Measurements from ENCODE around the gene ALOX15B. TPM values are rescaled to one million over a fixed set of nuclear protein-coding genes. Genes with fewer than 3 reads are reported as not detected.
"Not testable (repeated sequence)": the region's sequence is repeated elsewhere in the genome, so short reads cannot be mapped to it uniquely, and the experiment has no call there.

The ALOX15B gene
- total RNA-seq, 2 donors from 2014 or later: 0.14 TPM

GRCh38 chr17:8053600-8053999 lies 14.7 kb downstream of the ALOX15B start:
- H3K27ac Mint-ChIP-seq: no peak overlapping the region
- no peak for DNase-seq
- no peak for ATAC-seq (replicated peaks in 1 of 2)
- H3K4me1 Mint-ChIP-seq (ENCODE audit: low read depth): peaks cover 18% of the 10 kb centered on the region
- peaks cover 17% of the 10 kb centered on the region for H3K27me3 Mint-ChIP-seq (ENCODE audit: low read depth)
- H3K9me3 Mint-ChIP-seq: no peaks in the 10 kb centered on the region
- no peaks in the 10 kb centered on the region for H3K36me3 Mint-ChIP-seq (ENCODE audit: insufficient read depth in 2 of 2)
- H3K4me3 Mint-ChIP-seq: no peak overlapping the region

GRCh38 chr17:8055851-8056231 lies 17.0 kb downstream of the ALOX15B start:
- DNase-seq: no peak

GRCh38 chr17:8056232-8056975 lies 17.5 kb downstream of the ALOX15B start:
- Mint-ChIP-seq H3K27me3 (ENCODE audit: low read depth) (peaks cover 43% of the 10 kb centered on the region), H3K36me3 (ENCODE audit: insufficient read depth in 2 of 2) (no peaks in the 10 kb centered on the region), H3K27ac (no peak overlapping the region), H3K9me3 (no peaks in the 10 kb centered on the region), H3K4me3 (no peak overlapping the region), H3K4me1 (ENCODE audit: low read depth) (peaks cover 18% of the 10 kb centered on the region)
- DNase-seq (peak; percentile 48 to 49), ATAC-seq (replicated peaks in 1 of 2) (peak; percentile 74 to 75)

More at GRCh38 chr17:8055851-8056231, 17.0 kb downstream of the ALOX15B start:
- Mint-ChIP-seq H3K27ac (no peak overlapping the region), H3K9me3 (no peaks in the 10 kb centered on the region), H3K4me1 (ENCODE audit: low read depth) (peaks cover 18% of the 10 kb centered on the region), H3K27me3 (ENCODE audit: low read depth) (peaks cover 37% of the 10 kb centered on the region), H3K4me3 (no peak overlapping the region), H3K36me3 (ENCODE audit: insufficient read depth in 2 of 2) (no peaks in the 10 kb centered on the region)
- ATAC-seq (replicated peaks in 1 of 2): no peak

GRCh38 chr17:8056976-8057625 lies 18.2 kb downstream of the ALOX15B start:
- H3K27me3 Mint-ChIP-seq (ENCODE audit: low read depth): peaks cover 50% of the 10 kb centered on the region
- no peaks in the 10 kb centered on the region for H3K36me3 Mint-ChIP-seq (ENCODE audit: insufficient read depth in 2 of 2)
- no peaks in the 10 kb centered on the region for H3K9me3 Mint-ChIP-seq
- no peak overlapping the region for H3K4me3 Mint-ChIP-seq
- peaks cover 18% of the 10 kb centered on the region for H3K4me1 Mint-ChIP-seq (ENCODE audit: low read depth)
- ATAC-seq (replicated peaks in 1 of 2) (no peak), DNase-seq (no peak)
- no peak overlapping the region for H3K27ac Mint-ChIP-seq

GRCh38 chr17:8057691-8058114 lies 18.8 kb downstream of the ALOX15B start:
- no peaks in the 10 kb centered on the region for H3K9me3 Mint-ChIP-seq
- DNase-seq (peak; percentile 36 to 47), ATAC-seq (replicated peaks in 1 of 2) (peak; percentile 76 to 80)
- no peak overlapping the region for H3K27ac Mint-ChIP-seq
- no peak overlapping the region for H3K4me3 Mint-ChIP-seq
- no peaks in the 10 kb centered on the region for H3K36me3 Mint-ChIP-seq (ENCODE audit: insufficient read depth in 2 of 2)
- H3K4me1 Mint-ChIP-seq (ENCODE audit: low read depth): peaks cover 18% of the 10 kb centered on the region
- H3K27me3 Mint-ChIP-seq (ENCODE audit: low read depth): peaks cover 56% of the 10 kb centered on the region

- Mint-ChIP-seq H3K9me3 (no peaks in the 10 kb centered on the region), H3K27ac (no peak overlapping the region), H3K27me3 (ENCODE audit: low read depth) (peaks cover 68% of the 10 kb centered on the region), H3K36me3 (ENCODE audit: insufficient read depth in 2 of 2) (no peaks in the 10 kb centered on the region), H3K4me3 (no peak overlapping the region), H3K4me1 (ENCODE audit: low read depth) (peaks cover 18% of the 10 kb centered on the region)
- ATAC-seq (replicated peaks in 1 of 2): no peak
- no peak for DNase-seq
Measured at GRCh38 chr17:8059131-8059530, 20.3 kb downstream of the ALOX15B start.

GRCh38 chr17:8060274-8060673 lies 21.4 kb downstream of the ALOX15B start:
- H3K4me1 Mint-ChIP-seq (ENCODE audit: low read depth): peaks cover 18% of the 10 kb centered on the region
- no peaks in the 10 kb centered on the region for H3K9me3 Mint-ChIP-seq
- no peak overlapping the region for H3K27ac Mint-ChIP-seq
- ATAC-seq (replicated peaks in 1 of 2) (peak; percentile 35 to 41), DNase-seq (peak; percentile 55 to 76)
- peaks cover 75% of the 10 kb centered on the region for H3K27me3 Mint-ChIP-seq (ENCODE audit: low read depth)
- no peak overlapping the region for H3K4me3 Mint-ChIP-seq
- no peaks in the 10 kb centered on the region for H3K36me3 Mint-ChIP-seq (ENCODE audit: insufficient read depth in 2 of 2)

- not testable (repeated sequence) for DNase-seq; H3K36me3 Mint-ChIP-seq (ENCODE audit: insufficient read depth in 2 of 2); H3K4me3 Mint-ChIP-seq; H3K27ac Mint-ChIP-seq; H3K9me3 Mint-ChIP-seq; ATAC-seq (replicated peaks in 1 of 2); H3K4me1 Mint-ChIP-seq (ENCODE audit: low read depth)
- peaks cover 66% of the 10 kb centered on the region for H3K27me3 Mint-ChIP-seq (ENCODE audit: low read depth)
Measured at GRCh38 chr17:8061851-8062250, 23.0 kb downstream of the ALOX15B start.

GRCh38 chr17:8062435-8062806 lies 23.6 kb downstream of the ALOX15B start:
- H3K4me3 Mint-ChIP-seq: peak overlapping the region in 1 of 2 donors; percentile 49
- DNase-seq: no peak
- no peak for ATAC-seq (replicated peaks in 1 of 2)
- H3K9me3 Mint-ChIP-seq: no peaks in the 10 kb centered on the region
- no peak overlapping the region for H3K27ac Mint-ChIP-seq
- no peaks in the 10 kb centered on the region for H3K4me1 Mint-ChIP-seq (ENCODE audit: low read depth)
- H3K36me3 Mint-ChIP-seq (ENCODE audit: insufficient read depth in 2 of 2): no peaks in the 10 kb centered on the region
- peaks cover 60% of the 10 kb centered on the region for H3K27me3 Mint-ChIP-seq (ENCODE audit: low read depth)

- Mint-ChIP-seq H3K27ac (peak overlapping the region; percentile 13), H3K9me3 (no peaks in the 10 kb centered on the region), H3K4me1 (ENCODE audit: low read depth) (no peaks in the 10 kb centered on the region), H3K36me3 (ENCODE audit: insufficient read depth in 2 of 2) (no peaks in the 10 kb centered on the region), H3K27me3 (ENCODE audit: low read depth) (peaks cover 63% of the 10 kb centered on the region), H3K4me3 (peak overlapping the region in 1 of 2 donors; percentile 49)
- ATAC-seq (replicated peaks in 1 of 2) (no peak), DNase-seq (no peak)
Measured at GRCh38 chr17:8062807-8063483, 24.1 kb downstream of the ALOX15B start.

- H3K36me3 Mint-ChIP-seq (ENCODE audit: insufficient read depth in 2 of 2): no peaks in the 10 kb centered on the region
- H3K4me3 Mint-ChIP-seq: no peak overlapping the region
- H3K27me3 Mint-ChIP-seq (ENCODE audit: low read depth): peaks cover 63% of the 10 kb centered on the region
- no peak overlapping the region for H3K27ac Mint-ChIP-seq
- ATAC-seq (replicated peaks in 1 of 2) (no peak), DNase-seq (no peak)
- H3K9me3 Mint-ChIP-seq: no peaks in the 10 kb centered on the region
- H3K4me1 Mint-ChIP-seq (ENCODE audit: low read depth): no peaks in the 10 kb centered on the region
Measured at GRCh38 chr17:8063761-8064534, 25.1 kb downstream of the ALOX15B start.

- DNase-seq (no peak), ATAC-seq (replicated peaks in 1 of 2) (no peak)
- Mint-ChIP-seq H3K27ac (no peak overlapping the region), H3K9me3 (no peaks in the 10 kb centered on the region), H3K4me1 (ENCODE audit: low read depth) (no peaks in the 10 kb centered on the region), H3K36me3 (ENCODE audit: insufficient read depth in 2 of 2) (no peaks in the 10 kb centered on the region), H3K4me3 (no peak overlapping the region), H3K27me3 (ENCODE audit: low read depth) (peaks cover 57% of the 10 kb centered on the region)
Measured at GRCh38 chr17:8064561-8065019, 25.7 kb downstream of the ALOX15B start.

Data from activated T-cell treated with anti-CD3 and anti-CD28 coated beads, Interleukin-2, amount 50 U/mL, for 72 hours (primary cell).